Measurements from ENCODE around the gene TMEM132D.

TMEM132D gene

GRCh38 chr12:129657179-129657578 lies 246.6 kb downstream of the TMEM132D start:
- DNase-seq: peak in 1 of 2 experiments; percentile 80

- no peak for DNase-seq
Measured at GRCh38 chr12:129651951-129652350, 251.9 kb downstream of the TMEM132D start.

GRCh38 chr12:129641926-129642325 lies 261.9 kb downstream of the TMEM132D start:
- no peak for DNase-seq

- DNase-seq: no peak
Measured at GRCh38 chr12:129635021-129635685, 268.7 kb downstream of the TMEM132D start.

- DNase-seq: no peak
Measured at GRCh38 chr12:129631316-129631715, 272.5 kb downstream of the TMEM132D start.

GRCh38 chr12:129629901-129630300 lies 273.9 kb downstream of the TMEM132D start:
- no peak for DNase-seq

- DNase-seq: no peak
Measured at GRCh38 chr12:129622566-129622965, 281.3 kb downstream of the TMEM132D start.

- DNase-seq: no peak
Measured at GRCh38 chr12:129619271-129619670, 284.6 kb downstream of the TMEM132D start.

- no peak for DNase-seq
Measured at GRCh38 chr12:129617849-129618248, 286.0 kb downstream of the TMEM132D start.

- no peak for DNase-seq
Measured at GRCh38 chr12:129615001-129615400, 288.8 kb downstream of the TMEM132D start.

GRCh38 chr12:129614221-129614885 lies 289.5 kb downstream of the TMEM132D start:
- no peak for DNase-seq

GRCh38 chr12:129613314-129613713 lies 290.5 kb downstream of the TMEM132D start:
- peak in 1 of 2 experiments; percentile 20 for DNase-seq

GRCh38 chr12:129610601-129611120 lies 293.2 kb downstream of the TMEM132D start:
- DNase-seq: no peak

GRCh38 chr12:129607756-129608155 lies 296.1 kb downstream of the TMEM132D start:
- no peak for DNase-seq

GRCh38 chr12:129607301-129607700 lies 296.5 kb downstream of the TMEM132D start:
- no peak for DNase-seq

GRCh38 chr12:129606239-129606638 lies 297.6 kb downstream of the TMEM132D start:
- DNase-seq: no peak

GRCh38 chr12:129605666-129606065 lies 298.2 kb downstream of the TMEM132D start:
- DNase-seq: no peak

GRCh38 chr12:129604506-129604905 lies 299.3 kb downstream of the TMEM132D start:
- no peak for DNase-seq

GRCh38 chr12:129599406-129599805 lies 304.4 kb downstream of the TMEM132D start:
- DNase-seq: no peak

GRCh38 chr12:129594098-129594497 lies 309.7 kb downstream of the TMEM132D start:
- DNase-seq: no peak

- DNase-seq: no peak
Measured at GRCh38 chr12:129592449-129592848, 311.4 kb downstream of the TMEM132D start.

GRCh38 chr12:129589503-129589902 lies 314.3 kb downstream of the TMEM132D start:
- DNase-seq: no peak

- no peak for DNase-seq
Measured at GRCh38 chr12:129588142-129588541, 315.7 kb downstream of the TMEM132D start.

- DNase-seq: no peak
Measured at GRCh38 chr12:129585296-129585695, 318.5 kb downstream of the TMEM132D start.

Data from NCI-H187 (cell line).